ENCODE measurements around the gene KERA.

The KERA gene

GRCh38 chr12:91073426-91073825 lies 15.6 kb upstream of the KERA start:
- no peak for DNase-seq (ENCODE audit: low spot score)

GRCh38 chr12:91072931-91073330 lies 15.1 kb upstream of the KERA start:
- no peak for DNase-seq (ENCODE audit: low spot score)

- DNase-seq (ENCODE audit: low spot score): no peak
These were observed 13.1 kb upstream of the KERA start for GRCh38 chr12:91070936-91071335.

GRCh38 chr12:91065396-91065795 lies 7.6 kb upstream of the KERA start:
- DNase-seq (ENCODE audit: low spot score): no peak

- DNase-seq (ENCODE audit: low spot score): no peak
These were observed 6.8 kb upstream of the KERA start for GRCh38 chr12:91064640-91065039.

GRCh38 chr12:91061091-91061490 lies 3.3 kb upstream of the KERA start:
- DNase-seq (ENCODE audit: low spot score): no peak

- no peak for DNase-seq (ENCODE audit: low spot score)
These were observed 1.4 kb upstream of the KERA start for GRCh38 chr12:91059211-91059610.

GRCh38 chr12:91058786-91059185 lies 962 bp upstream of the KERA start:
- DNase-seq (ENCODE audit: low spot score): no peak

GRCh38 chr12:91056488-91056887 lies 1.3 kb downstream of the KERA start:
- no peak for DNase-seq (ENCODE audit: low spot score)

GRCh38 chr12:91055976-91056375 lies 1.8 kb downstream of the KERA start:
- DNase-seq (ENCODE audit: low spot score): no peak

- no peak for DNase-seq (ENCODE audit: low spot score)
These were observed 3.7 kb downstream of the KERA start for GRCh38 chr12:91053951-91054715.

- no peak for DNase-seq (ENCODE audit: low spot score)
These were observed 5.8 kb downstream of the KERA start for GRCh38 chr12:91052026-91052425.

- no peak for DNase-seq (ENCODE audit: low spot score)
These were observed 13.2 kb downstream of the KERA start for GRCh38 chr12:91044586-91044985.

GRCh38 chr12:91043408-91043807 lies 14.4 kb downstream of the KERA start:
- DNase-seq (ENCODE audit: low spot score): no peak

- DNase-seq (ENCODE audit: low spot score): no peak
These were observed 17.6 kb downstream of the KERA start for GRCh38 chr12:91040096-91040755.

GRCh38 chr12:91037276-91037675 lies 20.5 kb downstream of the KERA start:
- DNase-seq (ENCODE audit: low spot score): no peak

- no peak for DNase-seq (ENCODE audit: low spot score)
These were observed 24.6 kb downstream of the KERA start for GRCh38 chr12:91033251-91033650.

GRCh38 chr12:91023326-91024004 lies 34.4 kb downstream of the KERA start:
- no peak for DNase-seq (ENCODE audit: low spot score)

- DNase-seq (ENCODE audit: low spot score): no peak
These were observed 36.7 kb downstream of the KERA start for GRCh38 chr12:91021076-91021475.

- no peak for DNase-seq (ENCODE audit: low spot score)
These were observed 38.4 kb downstream of the KERA start for GRCh38 chr12:91019455-91019854.

- DNase-seq (ENCODE audit: low spot score): no peak
These were observed 40.1 kb downstream of the KERA start for GRCh38 chr12:91017511-91018263.

GRCh38 chr12:91017043-91017442 lies 40.8 kb downstream of the KERA start:
- no peak for DNase-seq (ENCODE audit: low spot score)

Data from CD4-positive, alpha-beta T cell treated with Interleukin-2 at 100 ng/mL for 4 hours (primary cell).